NCI-H82 treated with DMSO at 0.1 percent for 48 hours (cell line): Measurements from ENCODE around the gene GLT1D1.
"Not testable (repeated sequence)": the region's sequence is repeated elsewhere in the genome, so short reads cannot be mapped to it uniquely, and the experiment has no call there.

Experiments used
- DNase-seq: peaks from one replicate; lab custom pipeline; 2025; ENCODE audit not compliant: unreplicated experiment; lab: John Stamatoyannopoulos, UW

GLT1D1 gene

DNA sequence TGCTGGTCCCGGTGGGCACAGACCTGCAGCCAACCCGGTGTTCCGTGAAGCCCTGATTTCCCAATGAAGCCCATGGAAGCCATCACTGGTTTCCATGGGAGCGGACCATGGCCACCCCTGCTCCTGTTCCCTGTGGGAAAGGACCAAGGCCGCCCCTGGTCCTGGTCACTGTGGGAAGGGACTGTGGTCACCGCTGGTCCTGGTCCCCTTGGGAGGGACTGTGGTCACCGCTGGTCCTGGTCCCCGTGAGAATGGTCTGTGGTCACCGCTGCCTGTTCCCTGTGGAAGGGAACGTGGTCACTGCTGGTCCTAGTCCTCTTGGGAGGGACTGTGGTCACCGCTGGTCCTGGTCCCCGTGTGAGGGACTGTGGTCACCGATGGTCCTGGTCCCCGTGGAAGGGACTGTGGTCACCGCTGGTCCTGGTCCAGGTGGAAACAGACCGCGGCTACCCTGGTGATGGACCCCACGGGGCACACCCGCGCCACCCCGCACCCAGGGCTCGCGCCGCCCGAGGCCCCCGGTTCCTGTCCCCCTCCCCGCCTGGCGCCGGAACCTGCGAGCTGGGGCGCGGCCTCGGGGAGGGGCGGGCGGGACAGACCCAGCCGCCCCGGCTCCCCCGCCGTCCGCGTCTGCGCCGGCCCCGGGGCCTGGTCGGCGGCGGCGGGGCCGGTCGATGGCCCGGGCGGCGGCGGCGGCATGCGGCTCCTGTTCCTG, at the start of gene GLT1D1:
Gene GLT1D1 (plus strand): TSS at position 594 of the 715 bp plus-strand sequence. CDS start 104 bp downstream, at position 698.
- DNase-seq: no peak

DNA sequence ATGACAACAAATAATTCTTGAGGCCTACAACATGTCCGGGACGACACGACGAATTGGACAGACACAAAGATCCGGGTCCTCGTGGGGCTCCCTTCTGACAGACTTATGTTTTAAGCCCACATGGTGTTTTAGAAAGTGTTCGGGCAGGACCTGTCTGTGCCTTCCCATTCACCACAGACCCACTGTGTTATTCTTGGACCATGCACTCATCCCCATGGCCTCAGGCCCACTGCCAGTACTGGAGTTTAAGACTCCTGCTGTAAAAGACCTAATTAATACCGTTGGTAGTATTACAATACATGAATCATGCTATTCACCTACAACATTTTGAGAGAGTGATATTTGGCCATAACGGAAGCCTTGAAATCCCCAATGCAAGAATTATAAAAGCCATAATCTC, 49.5 kb upstream of the GLT1D1 start:
- no peak for DNase-seq

DNA sequence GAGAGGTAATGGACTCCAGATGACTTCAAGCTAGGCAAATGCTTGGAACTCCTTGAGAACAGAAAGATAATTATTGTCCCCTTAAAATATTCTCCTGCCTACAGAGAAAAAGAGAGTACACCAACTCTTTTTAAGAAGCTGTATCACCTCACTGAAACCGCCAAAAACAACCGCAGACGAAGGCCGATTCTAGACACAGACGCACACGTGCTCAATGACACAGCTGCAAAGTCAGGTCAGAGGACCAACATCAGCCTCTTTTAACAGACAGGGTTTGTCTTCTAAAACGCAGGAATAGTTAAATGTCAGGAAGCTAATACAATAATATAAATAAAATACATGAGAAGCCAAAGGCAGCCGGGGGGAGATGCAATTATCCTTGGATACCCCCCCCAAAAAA, 48.5 kb upstream of the GLT1D1 start:
- DNase-seq: no peak

DNA sequence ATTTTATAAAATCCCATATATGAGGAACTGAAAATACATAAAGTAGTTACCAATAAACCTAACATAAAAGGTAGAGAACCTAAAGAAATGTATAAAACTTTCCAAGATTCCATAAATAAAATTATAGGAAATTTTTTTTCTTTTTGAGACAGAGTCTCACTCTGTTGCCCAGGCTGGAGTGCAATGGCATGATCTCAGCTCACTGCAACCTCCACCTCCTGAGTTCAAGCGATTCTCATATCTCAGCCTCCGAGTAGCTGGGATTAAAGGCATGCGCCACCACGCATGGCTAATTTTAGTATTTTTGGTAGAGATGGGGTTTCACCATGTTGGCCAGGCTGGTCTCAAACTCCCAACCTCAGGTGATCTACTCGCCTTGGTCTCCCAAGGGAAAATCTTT, 47.9 kb upstream of the GLT1D1 start:
- not testable (repeated sequence) for DNase-seq

DNA sequence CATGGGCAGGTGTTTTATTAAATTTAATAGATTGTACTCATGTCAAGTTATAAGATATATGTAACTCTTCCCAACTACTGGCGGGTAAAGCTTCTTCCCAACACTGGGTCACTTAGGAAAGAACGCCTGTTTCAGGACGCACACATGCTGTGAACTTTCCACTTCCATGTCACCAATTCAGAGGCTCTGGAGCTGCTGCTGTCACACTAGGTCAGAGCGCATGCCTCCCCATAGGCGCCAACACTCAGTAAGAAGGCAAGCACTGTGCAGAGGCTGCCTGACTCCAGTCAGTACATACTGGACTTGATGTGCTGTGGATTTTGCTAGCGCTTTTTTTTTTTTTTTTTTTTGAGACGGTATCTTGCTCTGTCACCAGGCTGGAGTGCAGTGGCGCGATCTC, 46.7 kb upstream of the GLT1D1 start:
- DNase-seq: no peak

DNA sequence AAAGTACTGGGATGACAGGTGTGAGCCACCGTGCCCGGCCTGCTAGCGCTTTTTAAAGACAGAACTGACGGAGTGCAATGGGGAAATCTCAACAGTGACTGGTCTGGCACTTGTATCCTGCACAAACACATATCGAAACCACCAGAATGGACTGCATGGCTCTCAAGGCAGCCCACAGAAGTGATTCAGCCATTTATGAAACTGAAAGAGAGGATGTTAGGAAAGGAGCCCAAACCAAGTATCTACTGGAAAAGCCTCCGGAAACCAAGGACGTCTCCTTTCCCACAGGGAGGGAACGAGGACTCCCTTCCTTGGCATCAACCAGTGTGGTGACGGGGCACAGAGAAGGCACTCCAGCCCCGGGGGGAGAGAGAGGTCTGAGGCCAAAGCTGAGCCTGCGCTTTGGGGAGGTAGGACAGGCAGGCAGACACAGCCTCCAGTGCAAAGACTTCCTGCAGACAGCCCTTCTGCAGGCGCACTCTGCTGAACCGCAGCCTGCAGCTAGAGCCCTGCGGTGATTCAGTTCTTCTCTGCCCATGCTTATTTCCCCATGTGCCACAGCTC, 46.0 kb upstream of the GLT1D1 start:
- no peak for DNase-seq

DNA sequence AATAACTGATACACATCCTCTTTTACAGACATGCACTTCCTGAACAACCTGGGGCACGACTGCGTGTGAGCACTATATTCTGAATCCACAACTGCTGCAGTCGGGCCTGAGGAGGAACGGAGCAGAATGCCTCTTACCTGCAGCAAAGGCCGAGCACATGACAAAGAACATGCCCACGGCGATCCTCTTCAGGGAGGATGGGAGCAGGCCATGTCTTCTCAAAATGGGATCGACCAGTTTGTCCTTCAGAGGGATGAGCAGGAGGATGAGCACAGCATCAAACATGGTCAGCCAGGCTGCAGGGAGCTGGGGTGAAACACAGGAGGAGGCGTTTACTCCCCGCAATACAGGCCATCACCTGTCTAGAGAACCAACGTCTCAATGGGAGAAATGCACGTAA, 44.6 kb upstream of the GLT1D1 start:
- no peak for DNase-seq

DNA sequence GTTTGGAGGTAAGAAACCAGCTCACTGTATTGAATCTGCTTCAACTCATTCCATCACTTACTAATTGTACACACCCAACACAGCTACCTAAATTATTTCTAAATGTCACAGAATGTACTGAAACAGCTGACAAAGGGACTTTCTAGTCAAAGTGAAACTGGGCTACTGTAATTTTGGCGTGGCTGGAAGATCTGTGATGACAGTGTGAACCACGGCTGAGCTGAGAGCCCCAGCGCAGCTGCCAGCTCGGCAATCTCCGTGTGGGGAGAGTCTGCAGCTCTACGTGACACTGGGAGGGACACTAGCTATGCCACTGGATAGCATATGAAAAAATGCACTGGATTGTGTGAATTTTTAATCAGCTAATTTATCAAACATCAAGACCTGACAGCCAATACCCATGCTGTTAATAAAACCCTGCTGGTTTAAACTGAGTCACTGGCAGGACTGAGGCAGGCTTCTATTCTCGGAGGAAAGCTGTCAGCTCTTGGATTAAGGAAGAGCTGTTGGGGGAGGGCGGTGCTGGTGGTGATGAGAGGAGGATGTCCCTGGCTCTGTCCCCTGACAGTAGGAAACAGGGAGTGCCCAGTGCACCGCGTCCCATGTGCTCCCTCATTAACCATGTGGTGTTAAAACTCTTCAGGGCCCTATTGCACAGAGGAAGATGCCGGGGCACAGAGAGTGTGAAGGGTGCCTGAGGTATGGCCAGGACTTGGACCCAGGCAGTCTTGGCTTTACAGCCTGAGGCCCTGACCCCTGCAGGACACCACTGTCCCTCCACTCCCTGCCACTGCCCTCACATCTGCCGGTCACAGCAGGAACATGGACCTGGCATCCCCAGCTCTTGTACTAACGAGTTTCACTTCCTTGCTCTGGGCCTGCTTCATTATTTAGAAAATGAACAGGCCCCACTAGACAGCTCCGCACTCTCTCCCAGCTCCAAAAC, 42.8 kb upstream of the GLT1D1 start:
- no peak for DNase-seq

DNA sequence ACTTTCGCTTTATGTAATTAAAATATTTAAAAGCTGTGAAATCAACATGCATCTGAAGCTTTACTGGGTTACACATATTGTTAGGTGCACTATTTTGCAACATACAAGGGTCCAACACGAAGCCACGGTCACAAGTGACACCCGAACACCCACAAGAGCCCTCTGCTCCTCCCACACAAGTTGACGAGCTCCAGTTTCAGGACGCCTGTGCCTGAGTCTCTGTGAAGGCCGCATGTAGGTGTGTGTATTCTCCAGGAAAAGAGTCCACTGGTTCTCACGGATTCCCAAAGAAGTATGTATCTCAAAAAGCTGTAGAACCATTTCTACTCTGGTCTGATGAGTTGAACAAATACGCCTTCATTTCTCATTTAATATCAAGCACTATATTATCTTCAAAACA, 41.5 kb upstream of the GLT1D1 start:
- no peak for DNase-seq

DNA sequence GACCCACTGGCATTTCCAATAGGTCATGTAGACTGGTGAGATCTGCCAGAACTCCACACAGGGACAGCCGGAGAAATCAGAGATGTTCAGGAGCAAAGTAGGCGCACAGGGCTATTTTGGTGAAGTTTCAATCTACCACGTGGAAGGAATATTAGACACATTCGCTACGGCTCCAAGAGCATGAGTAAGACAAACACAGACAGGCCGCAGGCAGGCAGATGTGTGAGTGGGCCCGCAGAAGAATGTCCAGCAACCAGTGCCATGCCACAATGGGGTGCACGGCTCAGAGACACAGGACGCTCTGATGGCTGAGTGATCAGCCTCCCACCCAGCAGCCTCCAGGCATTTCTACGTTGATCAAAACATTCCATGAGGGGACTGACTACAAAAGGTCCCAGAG, 39.9 kb upstream of the GLT1D1 start:
- DNase-seq: no peak

DNA sequence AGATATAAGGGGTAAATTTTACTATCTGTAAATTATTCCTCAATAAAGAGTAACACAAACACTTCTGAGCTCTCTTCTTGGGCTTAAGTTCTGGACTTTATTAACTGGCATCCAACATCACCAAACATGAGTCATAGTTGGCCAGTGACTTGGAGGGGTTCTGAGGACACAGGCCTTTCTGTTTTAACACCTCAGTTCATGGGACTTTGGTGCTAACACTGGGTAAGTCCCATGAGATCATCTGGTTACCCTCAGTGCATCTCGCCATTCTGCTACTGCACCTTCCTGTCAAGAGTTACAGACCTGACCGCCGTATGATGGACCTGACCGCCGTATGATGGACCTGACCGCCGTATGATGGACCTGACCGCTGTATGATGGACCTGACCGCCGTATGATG, 39.4 kb upstream of the GLT1D1 start:
- no peak for DNase-seq

DNA sequence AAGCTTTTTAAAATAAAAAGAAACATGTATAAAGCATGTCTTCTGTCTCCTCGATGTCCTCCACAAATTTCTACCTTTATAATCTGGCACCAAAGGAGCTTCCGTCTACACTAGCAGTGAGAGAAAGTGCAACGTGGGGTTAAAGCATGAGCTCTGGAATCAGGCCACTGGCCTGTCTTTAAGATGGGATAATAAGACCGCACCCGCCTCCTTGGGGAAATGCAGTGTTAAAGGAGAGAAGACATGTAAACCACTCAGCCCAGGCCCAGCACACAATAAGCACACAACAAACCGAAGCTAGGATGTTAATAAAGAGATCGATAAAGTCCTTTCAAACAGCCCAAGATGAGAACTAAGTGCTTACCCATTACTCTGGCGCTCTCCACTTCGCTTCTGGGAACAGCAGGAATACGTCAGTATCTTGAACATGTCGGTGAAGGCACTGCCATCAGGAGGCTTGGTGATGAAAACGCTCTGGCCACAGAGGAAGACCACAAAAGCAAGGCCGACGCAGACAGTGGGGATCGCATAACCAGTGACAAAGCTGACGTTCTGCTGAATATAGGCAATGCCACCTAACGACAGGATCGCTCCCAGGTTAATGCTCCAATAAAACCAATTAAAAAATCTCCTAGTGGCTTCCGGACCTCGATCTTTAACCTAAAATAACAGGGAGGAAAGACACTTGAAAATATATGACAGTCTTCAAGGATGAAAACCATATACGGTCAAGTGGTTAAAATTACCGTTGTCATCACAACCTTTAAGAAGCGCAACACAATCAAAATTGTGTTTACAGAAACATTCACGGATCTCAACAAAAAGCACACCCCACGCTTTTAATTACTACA, 38.6 kb upstream of the GLT1D1 start:
- no peak for DNase-seq

DNA sequence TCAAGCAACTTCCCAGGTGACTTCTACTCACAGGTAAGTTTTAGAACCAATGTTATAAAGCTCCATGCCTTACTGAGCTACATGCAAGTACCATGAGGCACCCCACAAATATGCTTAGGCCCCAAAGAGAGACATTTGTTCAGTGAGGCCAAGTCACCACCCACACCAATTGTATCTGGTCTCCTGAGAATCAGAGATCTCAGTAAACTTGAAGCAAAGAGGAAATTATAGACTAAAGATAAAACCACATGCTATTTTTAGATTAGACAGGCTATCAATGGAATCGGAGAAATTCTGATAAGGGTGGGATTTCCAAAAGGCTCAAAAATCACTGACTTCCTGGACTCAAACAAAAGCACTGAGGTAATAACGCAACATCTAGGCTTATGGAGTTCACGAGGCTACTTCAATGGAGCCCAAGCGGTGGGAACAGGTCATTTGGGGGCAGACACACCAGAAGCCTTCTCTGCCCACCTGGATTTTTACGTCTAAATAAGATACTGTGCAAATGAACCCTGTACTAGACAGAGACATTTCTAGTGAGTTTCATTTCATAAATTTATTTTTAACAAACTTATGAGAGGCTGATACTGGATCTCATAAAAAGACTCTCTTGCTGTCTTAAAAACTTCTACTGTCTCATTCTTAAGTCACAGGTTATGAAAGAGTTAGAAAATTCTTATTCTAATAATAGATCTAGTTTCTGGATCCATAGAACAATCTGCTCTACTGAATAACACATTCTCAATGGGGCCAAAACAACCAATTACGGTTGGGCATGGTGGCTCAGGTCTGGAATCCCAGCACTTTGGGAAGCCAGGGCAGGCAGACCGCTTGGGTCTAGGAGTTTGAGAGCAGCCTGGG, 37.3 kb upstream of the GLT1D1 start:
- DNase-seq: no peak

DNA sequence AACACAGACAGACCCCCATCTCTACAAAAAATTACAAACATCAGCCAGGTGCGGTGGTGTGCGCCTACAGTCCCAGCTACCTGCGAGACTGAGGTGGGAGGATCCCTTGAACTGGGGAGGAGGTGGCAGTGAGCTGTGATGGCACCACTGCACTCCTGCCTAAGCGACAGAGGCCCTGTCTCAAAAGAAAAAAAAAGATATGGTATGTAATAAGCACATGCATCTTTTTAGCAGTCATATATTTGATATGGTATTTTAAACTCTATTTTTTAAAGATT, 36.7 kb upstream of the GLT1D1 start:
- no peak for DNase-seq

DNA sequence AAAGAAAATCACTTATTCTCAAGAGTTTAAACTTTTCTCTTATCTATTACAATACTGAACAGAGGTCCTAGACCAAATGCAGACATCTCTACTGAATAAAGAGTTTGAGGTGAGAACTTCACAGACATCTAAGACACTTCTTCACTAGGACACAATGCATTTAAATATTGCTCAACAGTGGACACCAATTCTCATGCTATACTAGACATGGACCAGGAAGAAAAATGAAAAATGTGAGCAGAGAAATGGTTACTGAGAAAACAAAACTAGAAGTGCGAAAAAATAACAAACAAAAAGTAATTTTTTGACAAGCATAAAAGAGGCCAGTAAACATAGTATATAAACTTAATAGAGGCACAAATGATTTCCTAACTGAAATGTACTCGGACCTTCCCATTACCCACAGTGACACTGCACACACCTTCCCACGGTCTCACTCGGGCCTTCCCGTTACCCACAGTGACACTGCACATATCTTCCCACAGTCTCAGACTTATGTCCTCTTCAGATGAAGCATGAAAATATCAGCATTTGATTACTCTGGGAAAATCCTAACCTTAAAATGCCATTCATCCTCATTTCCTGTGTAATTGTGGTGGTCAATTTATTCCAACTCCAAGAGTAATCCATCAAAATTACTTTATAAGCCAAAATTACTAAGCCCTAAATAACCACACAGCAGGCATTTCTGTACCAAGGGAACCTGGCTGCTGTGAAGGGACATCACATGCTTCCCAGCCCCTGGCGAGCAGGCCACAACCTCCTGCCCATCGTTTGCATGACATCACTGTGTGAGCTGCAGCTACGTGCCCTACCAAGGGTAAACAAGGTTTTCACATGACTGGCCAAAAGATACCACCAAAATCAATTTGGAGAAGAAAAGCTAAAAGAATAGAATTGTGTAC, 35.9 kb upstream of the GLT1D1 start:
- no peak for DNase-seq

DNA sequence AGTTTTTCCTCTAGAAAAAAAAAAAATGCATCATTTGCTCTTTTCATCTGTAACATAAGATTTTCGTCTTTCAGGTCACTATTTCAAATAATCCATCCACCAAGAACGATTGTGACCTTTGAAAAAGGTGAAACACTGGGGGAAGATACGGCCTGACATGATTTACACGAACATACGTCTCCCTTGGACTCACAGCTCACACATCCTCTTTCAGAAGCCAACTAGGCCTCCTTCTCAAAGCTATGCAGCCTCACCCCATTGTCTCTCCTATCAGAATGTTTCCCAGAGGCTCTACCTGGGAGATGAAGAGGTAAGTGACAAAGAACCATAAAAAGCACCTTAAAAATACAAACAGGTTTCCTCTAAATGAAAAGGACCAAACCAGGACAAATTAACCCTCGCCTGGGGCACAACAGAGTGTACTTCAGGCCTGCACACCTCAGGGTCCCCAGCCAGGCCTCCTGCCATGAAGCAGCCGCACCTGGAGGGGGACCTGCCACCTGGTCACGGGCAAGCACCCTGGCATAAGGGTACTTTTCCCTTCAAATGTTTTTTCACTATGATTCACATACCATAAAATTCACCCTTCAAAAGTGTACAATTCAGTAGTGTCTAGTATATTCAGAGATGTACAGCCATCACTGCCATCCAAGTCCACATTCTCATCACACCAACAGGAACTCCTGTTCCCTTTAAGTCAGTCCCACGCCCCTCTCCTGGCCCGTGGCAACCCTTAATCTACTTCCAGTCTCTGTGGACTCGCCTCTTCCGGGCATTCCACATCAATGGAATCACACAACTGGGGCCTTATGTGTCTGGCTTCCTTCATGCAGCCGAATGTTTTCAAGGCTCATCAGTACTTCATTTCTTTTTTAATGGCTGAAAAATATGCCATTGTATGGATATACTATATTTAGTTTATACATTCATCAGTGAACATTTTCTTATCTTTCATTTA, 34.9 kb upstream of the GLT1D1 start:
- DNase-seq: no peak

DNA sequence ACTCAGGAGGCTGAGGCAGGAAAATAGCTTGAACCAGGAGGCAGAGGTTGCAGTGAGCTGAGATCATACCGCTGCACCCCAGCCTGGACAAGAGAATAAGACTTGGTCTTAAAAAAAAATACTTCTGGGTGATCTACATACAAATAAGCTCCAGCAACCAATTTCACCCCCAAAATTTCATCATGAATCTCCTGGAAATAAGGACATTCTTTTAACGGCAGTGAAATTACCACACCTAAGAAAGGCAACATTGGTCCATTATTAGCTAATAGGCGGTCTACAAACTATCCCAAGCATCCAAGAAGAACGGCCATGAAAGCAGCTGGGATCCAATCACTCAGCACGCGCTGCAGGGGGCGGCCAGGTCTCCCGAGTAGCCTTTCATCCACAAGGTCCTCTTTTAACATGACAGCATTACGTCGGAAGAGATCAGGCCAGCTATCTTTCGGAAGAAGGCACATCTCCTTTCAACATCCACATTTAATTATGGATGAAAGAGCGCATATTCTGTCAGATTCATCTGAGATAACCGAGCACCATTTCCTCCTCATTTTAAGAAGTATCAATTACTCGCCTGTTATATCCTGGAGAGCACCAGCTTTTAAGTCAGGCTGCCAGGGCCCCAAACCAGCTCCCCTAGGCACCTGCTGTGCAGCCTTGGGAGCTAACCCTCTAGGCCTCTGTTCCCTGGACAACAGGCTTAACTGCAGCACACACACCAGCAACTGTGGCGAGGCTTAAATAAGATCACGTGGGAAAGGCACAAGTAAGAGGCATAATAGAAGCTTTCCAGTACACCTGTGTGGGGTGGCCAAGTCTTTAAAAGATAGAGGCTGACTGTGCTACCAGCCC, 33.8 kb upstream of the GLT1D1 start:
- peak; percentile 5 for DNase-seq
